Right lung (tissue), 5 donors: Measurements from ENCODE around the gene MYCBPAP. TPM values are rescaled to one million over a fixed set of nuclear protein-coding genes. Genes with fewer than 3 reads are reported as not detected.

Experiments
- DNase-seq, 2 donors: peaks; one replicate each; pipeline ENCODE4 v3.0.0-alpha.2; 2013
- polyA plus RNA-seq, 5 donors: library from polyadenylated mRNA; unstranded; fragments of 120-200 nt; gene quantifications; one replicate each; pipeline versions ENCODE4 v1.2.1 to v1.2.3, GENCODE V29; 2013; ENCODE audit warnings: inconsistent platforms in 1 of 5, low replicate concordance in 1 of 5; ENCODE audit not compliant: insufficient read length in 5 of 5, insufficient read depth in 1 of 5

MYCBPAP gene
- polyA plus RNA-seq, 5 donors, result 5.0 to 8.2 (median 7.0) TPM

- DNase-seq, result no peak
Observed at GRCh38 chr17:50551884-50552283, 43.6 kb downstream of the MYCBPAP start.

- DNase-seq, result no peak
Observed at GRCh38 chr17:50554201-50554600, 46.0 kb downstream of the MYCBPAP start.

DNA sequence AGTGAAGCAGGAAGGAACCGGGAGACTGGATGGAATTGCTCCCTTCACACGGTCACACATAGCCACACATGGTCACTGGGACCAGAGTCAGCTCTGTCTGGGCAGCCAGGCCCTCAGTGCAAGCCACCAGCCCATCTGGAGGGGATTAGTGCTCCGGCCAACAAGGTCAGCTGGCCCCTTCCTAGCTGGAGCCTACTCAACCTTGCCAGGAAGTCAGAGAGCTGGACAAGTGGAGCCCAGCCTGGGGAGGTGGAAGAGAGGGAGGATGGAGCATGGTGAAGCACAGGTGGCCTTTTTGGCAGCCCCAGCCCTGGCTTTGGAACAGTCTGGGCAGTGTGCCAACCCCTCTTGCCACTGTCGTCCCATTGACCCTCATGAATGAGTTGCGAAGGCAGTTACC lies 48.6 kb downstream of the MYCBPAP start:
- DNase-seq, result no peak

GRCh38 chr17:50557630-50558029 lies 49.4 kb downstream of the MYCBPAP start:
- DNase-seq, result no peak

- DNase-seq, result no peak
Observed at GRCh38 chr17:50558091-50558490, 49.9 kb downstream of the MYCBPAP start.

DNA sequence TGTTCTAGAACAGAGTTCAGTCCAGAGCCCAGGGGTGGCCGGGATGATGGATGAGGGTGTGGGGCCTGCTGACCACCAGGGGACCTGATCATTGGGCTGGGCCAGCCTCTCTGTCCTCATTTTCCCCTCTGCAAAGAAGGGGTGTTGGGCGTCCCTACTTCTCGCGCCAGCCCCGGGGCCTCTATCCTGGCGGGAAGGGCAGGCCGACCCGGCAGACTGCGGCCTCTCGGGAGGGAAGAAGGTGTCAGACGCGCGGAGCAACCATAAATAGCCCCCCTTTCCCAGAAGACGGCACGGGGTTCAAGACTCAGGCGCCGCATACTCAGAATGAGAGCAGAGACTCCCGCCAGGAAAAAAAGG lies 50.3 kb downstream of the MYCBPAP start:
- DNase-seq, result no peak

DNA sequence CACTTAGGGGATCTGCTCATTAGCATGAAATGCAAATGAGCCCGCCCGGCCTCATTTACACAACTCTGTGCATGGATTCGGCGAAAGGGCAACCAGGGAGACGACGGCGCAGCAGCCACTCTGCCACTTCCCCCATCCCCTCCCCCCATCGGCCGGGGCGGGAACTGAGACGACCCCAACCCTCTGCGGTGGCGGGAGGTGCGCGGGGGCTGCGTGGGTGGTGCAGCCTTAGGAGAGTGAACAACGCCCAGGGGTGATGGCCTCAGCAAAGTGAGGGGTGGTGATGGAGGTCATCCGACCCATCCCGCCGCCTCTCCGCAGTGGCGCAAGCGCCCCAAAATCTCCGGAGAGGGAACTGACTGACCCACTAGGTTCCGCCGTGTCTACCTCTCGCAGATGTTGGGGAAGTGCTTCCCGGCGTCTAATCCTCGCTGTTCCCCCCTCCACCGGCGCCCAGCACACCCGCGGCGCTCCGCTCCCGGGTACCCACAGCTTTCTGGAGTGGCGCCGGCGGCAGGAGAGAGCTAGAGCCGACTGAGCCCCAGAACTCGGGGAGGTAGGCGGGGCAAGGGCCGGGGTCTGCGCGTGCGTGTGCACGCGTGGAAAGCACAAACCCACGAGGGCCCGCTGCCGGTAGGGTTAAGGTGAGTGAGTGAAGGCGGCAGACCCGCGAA lies 50.8 kb downstream of the MYCBPAP start:
- no peak for DNase-seq

GRCh38 chr17:50559674-50560184 lies 51.5 kb downstream of the MYCBPAP start:
- peak; percentile 72 to 73 for DNase-seq

GRCh38 chr17:50560185-50560824 lies 52.1 kb downstream of the MYCBPAP start, which contains the start of gene CACNA1G:
Gene CACNA1G, plus strand, starts transcription at chr17:50560715. Its CDS starts 745 bp downstream, at chr17:50561460.
- DNase-seq, result peak; percentile 94 to 95

DNA sequence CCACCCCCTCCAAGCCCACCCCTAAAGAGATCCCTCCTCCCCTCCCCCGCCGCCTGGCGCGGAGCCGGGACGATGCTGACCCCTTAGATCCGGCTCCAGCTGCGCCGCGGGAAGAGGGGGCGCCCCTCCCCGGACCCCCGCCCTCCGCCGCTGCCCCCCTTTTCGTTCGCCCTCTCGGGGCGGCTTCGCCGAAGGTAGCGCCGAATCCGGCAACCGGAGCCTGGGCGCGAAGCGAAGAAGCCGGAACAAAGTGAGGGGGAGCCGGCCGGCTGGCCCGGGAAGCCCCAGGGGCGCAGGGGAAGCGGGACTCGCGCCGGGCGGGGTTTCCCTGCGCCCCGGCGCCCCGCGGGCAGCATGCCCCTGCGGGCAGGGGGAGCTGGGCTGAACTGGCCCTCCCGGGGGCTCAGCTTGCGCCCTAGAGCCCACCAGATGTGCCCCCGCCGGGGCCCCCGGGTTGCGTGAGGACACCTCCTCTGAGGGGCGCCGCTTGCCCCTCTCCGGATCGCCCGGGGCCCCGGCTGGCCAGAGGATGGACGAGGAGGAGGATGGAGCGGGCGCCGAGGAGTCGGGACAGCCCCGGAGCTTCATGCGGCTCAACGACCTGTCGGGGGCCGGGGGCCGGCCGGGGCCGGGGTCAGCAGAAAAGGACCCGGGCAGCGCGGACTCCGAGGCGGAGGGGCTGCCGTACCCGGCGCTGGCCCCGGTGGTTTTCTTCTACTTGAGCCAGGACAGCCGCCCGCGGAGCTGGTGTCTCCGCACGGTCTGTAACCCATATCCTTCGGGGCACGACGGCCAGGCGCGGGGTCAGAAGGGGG lies 52.9 kb downstream of the MYCBPAP start:
- DNase-seq, result no peak

GRCh38 chr17:50561746-50562141 lies 53.5 kb downstream of the MYCBPAP start:
- DNase-seq, result no peak

DNA sequence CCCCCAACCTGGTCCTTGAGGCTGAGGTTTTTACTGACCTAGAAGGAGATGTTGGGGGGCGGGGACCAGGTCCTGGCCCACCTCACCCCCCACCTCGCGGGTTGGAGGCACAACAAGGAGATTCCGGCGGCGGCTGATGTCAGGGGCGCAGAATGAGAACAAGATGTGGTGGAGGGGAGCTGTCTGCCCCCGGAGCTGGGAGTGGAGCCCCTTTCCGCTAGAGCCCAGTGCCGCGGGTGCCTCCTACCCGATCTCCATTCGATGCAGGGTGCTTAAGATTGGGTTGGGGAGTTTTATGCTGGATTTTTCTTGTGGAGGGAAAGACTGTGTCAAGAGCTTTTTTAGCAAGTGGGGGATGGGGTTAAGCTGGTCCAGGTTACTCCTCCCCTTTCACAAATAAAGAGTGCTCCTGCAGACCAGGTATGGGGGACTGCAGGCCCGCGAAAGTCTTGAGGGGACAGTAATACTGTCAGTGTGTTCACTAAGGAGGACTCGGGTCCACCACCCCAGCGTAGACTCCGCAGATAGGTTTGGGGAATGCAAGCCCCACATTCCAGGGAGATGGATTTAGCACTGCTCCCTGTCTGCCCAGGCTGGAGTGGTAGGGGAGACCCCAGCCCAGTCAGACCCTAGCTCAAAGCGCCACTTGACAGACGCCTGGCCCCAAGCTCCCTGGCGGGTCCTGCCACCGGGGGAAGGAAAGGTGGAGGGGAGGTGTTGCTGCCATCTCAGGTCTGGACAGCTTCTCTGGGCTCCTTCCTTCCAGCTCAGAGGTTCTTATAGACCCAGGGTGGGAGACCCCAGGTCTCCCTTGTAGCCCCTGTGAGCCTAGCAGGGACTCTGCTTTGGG lies 54.2 kb downstream of the MYCBPAP start:
- no peak for DNase-seq

GRCh38 chr17:50563092-50563511 lies 54.9 kb downstream of the MYCBPAP start:
- no peak for DNase-seq

GRCh38 chr17:50564916-50565315 lies 56.7 kb downstream of the MYCBPAP start:
- DNase-seq, result peak; percentile 75 to 82

GRCh38 chr17:50565402-50566350 lies 57.4 kb downstream of the MYCBPAP start:
- no peak for DNase-seq

DNA sequence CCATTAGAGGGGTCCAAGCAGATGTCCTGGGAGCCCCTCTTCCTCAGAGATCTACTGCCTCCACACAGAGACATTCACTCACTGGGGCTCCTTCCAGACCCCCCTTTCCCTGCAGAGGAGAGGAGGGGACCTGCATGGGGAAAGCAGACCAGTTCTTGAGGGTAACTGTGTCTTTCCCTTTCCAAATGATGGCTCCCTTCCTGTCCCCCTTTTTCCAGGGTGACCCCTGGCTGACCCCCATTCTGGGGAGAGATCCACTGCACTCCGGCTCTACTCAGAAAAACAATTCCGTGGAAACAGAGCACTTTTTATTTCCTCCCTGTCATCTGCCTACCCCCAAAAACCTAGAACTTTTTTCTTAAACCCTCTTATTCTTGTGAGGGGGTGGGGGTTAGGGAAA lies 58.6 kb downstream of the MYCBPAP start:
- DNase-seq, result no peak

DNA sequence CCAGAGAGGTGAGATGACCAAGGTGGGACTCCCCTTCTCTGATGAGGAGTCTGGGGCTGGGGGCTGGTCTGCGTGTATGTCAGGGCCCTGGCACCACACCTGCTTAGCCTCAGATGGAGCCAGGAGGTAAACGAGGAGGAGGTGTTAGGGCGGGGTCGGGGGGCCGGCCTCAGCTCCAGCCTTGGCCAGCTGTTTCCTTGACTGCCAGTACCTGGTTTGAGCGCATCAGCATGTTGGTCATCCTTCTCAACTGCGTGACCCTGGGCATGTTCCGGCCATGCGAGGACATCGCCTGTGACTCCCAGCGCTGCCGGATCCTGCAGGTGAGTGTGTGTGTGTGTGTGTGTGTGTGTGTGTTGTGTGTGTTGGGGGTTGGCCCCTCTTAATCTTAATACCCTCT lies 60.4 kb downstream of the MYCBPAP start:
- no peak for DNase-seq

DNA sequence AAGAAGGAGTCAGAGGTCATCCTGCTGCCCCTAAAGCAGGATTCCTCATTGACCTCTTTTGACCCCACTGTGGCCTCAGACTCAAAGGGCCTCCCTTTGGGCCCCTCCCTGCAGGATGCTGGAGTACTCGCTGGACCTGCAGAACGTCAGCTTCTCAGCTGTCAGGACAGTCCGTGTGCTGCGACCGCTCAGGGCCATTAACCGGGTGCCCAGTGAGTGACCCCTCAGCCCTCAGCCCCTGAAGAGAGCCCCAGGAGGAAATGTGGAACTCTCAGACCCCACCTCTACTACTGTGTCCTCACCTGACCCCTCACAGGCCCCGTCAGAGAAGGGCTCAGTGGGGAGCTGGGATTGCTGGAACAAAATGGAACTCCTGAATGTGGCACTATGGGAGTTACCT lies 61.4 kb downstream of the MYCBPAP start:
- no peak for DNase-seq

GRCh38 chr17:50570032-50570431 lies 61.8 kb downstream of the MYCBPAP start:
- DNase-seq, result no peak

DNA sequence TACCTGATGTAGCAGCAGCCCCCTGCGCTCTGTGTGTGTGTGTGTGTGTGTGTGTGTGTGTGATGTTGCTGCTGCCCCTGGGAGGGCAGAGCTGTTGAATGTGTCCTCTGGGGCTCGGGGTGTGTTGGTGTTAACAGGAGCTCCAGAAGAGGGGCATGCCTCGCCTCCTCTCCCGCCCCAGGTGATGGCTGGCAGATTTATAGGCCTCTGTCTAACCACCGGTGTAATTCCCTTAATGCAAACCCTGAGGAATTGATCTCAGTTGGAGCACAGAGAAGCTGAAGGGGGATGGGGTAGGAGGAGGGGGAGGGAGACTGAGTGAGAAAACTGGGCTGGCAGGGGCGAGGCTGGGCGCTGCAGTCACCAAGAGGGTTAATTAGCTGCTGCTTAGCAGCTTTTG lies 62.3 kb downstream of the MYCBPAP start:
- no peak for DNase-seq
